HUDEP-2 (cell line): ENCODE measurements around the gene NOD2.

Experiments used
- DNase-seq, 76 experiments: peaks; one replicate each; lab custom pipeline; 2025; ENCODE audit not compliant: unreplicated experiment in 76 of 76; lab: John Stamatoyannopoulos, UW

NOD2 gene

DNA sequence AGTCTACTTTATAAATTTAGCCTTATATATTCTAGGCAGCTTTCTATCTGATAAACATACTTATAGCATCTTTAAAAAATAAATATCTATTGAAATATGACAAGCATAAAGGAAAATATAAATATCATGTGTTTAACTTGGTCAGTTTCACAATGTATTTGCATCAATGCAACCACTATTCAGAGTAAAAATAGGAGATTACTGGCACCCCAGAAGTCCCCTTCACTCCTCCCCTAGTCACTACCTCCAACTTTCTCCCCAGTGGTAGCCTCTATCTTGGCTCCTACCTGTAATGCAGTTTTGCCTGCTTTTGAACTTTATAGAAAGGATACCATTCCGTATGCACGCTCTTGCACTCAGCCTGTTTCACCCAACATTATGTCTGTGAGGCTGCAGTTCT, 3.2 kb upstream of the NOD2 start:
- DNase-seq, result no peak

GRCh38 chr16:50692644-50692998, 785 bp upstream of the NOD2 start:
- no peak for DNase-seq

DNA sequence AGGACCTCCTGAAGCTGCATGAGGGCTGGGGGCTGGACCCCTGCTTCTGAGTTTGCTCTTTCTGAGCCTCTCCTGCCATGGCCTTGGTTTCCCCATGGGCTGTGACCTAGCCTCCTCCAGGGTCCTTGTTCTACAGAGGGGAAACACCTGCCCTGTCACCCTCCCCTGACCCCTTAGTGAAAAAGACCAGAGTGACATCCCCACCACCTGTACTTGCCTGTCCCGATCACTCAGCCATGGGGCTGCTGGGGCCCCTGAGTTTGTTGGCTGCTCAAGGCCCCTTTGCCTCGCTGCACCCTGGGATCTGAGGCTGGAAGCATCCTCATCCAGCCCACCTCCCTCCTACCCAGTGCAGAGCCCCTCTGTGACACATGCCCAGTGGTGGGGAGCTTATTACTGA, 800 bp downstream of the NOD2 start:
- no peak for DNase-seq

- DNase-seq, result no peak
These were observed 1.9 kb downstream of the NOD2 start for GRCh38 chr16:50695017-50696000.

GRCh38 chr16:50696126-50696525, 2.7 kb downstream of the NOD2 start:
- DNase-seq, result no peak

DNA sequence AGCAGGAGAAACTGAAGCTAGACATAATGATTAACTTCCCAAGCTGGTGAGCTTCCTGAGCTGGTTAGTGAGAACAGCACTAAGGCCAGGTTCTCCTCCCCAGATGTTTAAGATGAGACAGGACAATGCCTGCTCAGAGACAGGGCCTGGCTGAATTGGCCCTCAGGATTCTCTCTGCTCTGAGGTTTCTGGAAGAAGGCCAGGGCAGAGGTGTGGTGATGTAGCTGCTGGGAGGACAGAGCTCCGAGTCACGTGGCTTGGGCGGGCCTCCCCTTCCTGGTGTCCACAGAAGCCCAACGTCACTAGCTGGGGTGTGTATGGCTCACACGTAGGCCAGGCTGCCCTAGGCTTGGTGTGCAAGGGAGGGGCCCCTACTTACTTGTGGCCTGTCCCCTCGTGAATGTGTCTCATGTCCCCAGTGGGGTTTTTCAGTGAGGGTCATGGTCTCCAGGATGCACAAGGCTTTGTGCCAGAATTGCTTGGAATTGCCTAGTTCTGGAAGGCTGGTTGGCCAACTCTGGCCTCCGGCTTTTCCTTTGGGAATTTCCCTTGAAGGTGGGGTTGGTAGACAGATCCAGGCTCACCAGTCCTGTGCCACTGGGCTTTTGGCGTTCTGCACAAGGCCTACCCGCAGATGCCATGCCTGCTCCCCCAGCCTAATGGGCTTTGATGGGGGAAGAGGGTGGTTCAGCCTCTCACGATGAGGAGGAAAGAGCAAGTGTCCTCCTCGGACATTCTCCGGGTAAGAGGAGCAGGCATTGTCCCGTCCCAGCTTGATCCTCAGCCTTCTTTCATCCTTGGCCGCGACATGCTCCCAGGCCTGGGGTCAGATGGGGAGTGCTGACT, 3.4 kb downstream of the NOD2 start:
- peak in 74 of 76 experiments; percentile 4 to 86 (median 66) for DNase-seq

GRCh38 chr16:50697421-50697715, 4.0 kb downstream of the NOD2 start:
- DNase-seq, result no peak

DNA sequence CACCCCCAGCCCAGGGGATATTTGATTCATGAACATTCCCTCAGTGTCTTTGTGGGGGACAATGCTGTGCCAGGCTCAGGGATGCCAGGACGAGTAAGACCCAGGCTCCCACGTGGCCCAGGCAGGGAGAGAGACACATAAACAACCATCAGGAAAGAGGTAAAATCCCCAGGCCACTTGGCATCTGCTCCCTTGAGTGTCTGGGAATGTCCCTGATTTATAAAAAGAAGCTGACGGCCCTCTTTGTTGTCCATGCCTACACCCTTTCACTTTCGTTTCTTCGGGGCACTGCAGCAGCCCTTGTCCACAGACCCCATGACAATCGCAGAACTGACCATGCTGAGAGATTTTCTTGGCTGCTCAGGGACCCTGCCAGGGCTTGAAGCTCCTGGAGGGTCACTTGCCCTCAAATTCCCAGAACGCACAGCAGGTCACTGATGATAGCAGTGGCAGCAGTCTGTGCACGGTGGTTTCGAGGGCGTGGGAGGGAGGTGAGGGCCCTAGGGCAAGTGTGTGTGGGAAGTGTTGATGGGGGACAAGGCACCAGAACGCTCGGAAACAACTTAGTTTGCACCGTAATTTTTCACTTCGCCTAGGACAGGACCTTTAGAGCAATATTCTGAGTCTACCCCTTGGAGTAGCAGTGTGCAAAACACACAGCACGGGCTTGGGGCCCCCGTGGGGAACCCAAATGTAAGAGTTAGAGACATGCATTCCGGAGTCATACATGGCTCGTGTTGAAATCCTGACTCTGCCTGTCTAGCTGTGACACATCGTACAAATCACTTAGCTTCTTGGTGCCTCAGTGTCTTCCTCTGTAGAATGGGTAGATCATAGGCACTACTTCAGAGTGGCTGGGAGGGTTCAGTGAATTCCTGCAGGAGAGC, 4.7 kb downstream of the NOD2 start:
- peak in 1 of 76 experiments; percentile 24 for DNase-seq

DNA sequence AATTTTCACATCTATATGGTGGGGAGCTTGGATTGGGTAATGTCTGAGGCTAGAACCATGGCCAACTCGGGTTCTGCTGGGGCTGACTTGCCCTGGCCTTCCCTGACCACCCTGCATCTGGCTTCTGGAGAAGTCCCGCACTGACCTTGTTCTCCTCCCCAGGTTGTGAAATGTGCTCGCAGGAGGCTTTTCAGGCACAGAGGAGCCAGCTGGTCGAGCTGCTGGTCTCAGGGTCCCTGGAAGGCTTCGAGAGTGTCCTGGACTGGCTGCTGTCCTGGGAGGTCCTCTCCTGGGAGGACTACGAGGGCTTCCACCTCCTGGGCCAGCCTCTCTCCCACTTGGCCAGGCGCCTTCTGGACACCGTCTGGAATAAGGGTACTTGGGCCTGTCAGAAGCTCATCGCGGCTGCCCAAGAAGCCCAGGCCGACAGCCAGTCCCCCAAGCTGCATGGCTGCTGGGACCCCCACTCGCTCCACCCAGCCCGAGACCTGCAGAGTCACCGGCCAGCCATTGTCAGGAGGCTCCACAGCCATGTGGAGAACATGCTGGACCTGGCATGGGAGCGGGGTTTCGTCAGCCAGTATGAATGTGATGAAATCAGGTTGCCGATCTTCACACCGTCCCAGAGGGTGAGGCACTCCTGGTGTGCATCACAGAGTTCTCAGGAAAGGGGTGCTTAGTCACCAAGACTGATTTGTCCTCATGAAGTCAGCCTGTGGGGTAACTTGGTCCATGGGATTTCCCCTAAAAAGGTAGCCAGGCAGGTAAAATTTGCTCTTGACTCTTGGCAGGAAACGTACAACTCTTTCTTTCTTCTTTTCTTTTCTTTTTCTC, 6.1 kb downstream of the NOD2 start:
- no peak for DNase-seq

- no peak for DNase-seq
These were observed 9.3 kb downstream of the NOD2 start for GRCh38 chr16:50702725-50703124.

- DNase-seq, result no peak
These were observed 10.8 kb downstream of the NOD2 start for GRCh38 chr16:50704245-50704644.

GRCh38 chr16:50705436-50706110, 12.2 kb downstream of the NOD2 start:
- DNase-seq, result no peak

GRCh38 chr16:50706250-50706649, 12.8 kb downstream of the NOD2 start:
- no peak for DNase-seq

- no peak for DNase-seq
These were observed 15.1 kb downstream of the NOD2 start for GRCh38 chr16:50708373-50709060.

- DNase-seq, result no peak
These were observed 15.8 kb downstream of the NOD2 start for GRCh38 chr16:50709061-50709684.

- no peak for DNase-seq
These were observed 16.6 kb downstream of the NOD2 start for GRCh38 chr16:50709980-50710379.

GRCh38 chr16:50711040-50711439, 17.6 kb downstream of the NOD2 start:
- DNase-seq, result no peak

GRCh38 chr16:50711862-50712559, 18.6 kb downstream of the NOD2 start:
- no peak for DNase-seq
